Adipocyte (in vitro differentiated cells): ENCODE measurements around the gene SIRT6.

Experiments used
- DNase-seq: peaks from one replicate; pipeline ENCODE4 v3.0.0-alpha.2; 2015; ENCODE audit warnings: low read depth
- H3K27me3 ChIP-seq: replicated peaks from 2 replicates; pipeline ENCODE4 v1.7.0; 2013; ENCODE audit warnings: mild to moderate bottlenecking, low read length, moderate library complexity; ENCODE audit not compliant: control insufficient read depth, insufficient read depth
- H3K36me3 ChIP-seq: 2 replicates; pipeline ENCODE4 v1.7.0; 2013; ENCODE audit warnings: low read length, mild to moderate bottlenecking, moderate library complexity; ENCODE audit not compliant: control insufficient read depth, insufficient read depth, severe bottlenecking
- H3K4me1 ChIP-seq: 2 replicates; pipeline ENCODE4 v1.7.0; 2013; ENCODE audit warnings: mild to moderate bottlenecking, low read length, moderate library complexity; ENCODE audit not compliant: control insufficient read depth, insufficient read depth
- H3K4me3 ChIP-seq: 2 replicates; pipeline ENCODE4 v1.7.0; 2013; ENCODE audit warnings: mild to moderate bottlenecking, low read length, moderate library complexity
- H3K9ac ChIP-seq: 2 replicates; pipeline ENCODE4 v1.7.0; 2013; ENCODE audit warnings: mild to moderate bottlenecking, low read length, moderate library complexity
- H3K9me3 ChIP-seq: 2 replicates; pipeline ENCODE4 v1.7.0; 2013; ENCODE audit warnings: mild to moderate bottlenecking, low read length, moderate library complexity; ENCODE audit not compliant: control insufficient read depth

SIRT6 gene

GRCh38 chr19:4124638-4125037 is 57.7 kb downstream of the SIRT6 start:
- H3K27me3 ChIP-seq = no peaks in the 10 kb centered on the region
- DNase-seq = no peak
- H3K9ac ChIP-seq = peak overlapping the region; percentile 96
- peak overlapping the region; percentile 93 for H3K4me3 ChIP-seq
- no peaks in the 10 kb centered on the region for H3K9me3 ChIP-seq
- peaks cover 29% of the 10 kb centered on the region for H3K4me1 ChIP-seq
- peaks cover 4% of the 10 kb centered on the region for H3K36me3 ChIP-seq
